22Rv1 (cell line): ENCODE data around the gene FAM177A1.

Experiments used
- ZFX ChIP-seq: fragments of 450-650 bp; IDR thresholded peaks from 2 replicates; pipeline ENCODE4 v1.6.1; 2017; ENCODE audit warnings: antibody characterized with exemption, borderline replicate concordance
- TF ChIP-seq, protein P1 (sequence below): fragments of 450-650 bp; IDR thresholded peaks from 2 replicates; pipeline ENCODE4 v1.5.1; 2017; ENCODE audit warnings: mild to moderate bottlenecking

DNA sequence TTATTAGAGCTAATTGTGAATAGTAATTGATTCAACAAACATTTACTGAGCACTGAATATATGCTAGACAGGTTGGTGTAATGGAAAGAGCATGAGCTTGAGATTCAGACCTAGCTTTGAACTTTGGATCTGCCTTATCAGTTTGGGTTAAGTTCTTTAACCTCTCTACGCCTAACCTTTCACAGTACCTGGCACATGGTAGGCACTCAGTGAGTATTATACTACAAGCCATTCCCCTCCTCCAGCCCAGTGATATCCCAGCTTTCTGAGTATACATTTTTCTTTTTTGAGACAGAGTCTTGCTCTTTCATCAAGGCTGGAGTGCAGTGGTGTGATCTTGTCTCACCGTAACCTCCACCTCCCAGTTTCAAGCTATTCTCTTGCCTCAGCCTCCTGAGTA lies 32.0 kb downstream of the FAM177A1 start:
- TF ChIP-seq, protein P1, sequence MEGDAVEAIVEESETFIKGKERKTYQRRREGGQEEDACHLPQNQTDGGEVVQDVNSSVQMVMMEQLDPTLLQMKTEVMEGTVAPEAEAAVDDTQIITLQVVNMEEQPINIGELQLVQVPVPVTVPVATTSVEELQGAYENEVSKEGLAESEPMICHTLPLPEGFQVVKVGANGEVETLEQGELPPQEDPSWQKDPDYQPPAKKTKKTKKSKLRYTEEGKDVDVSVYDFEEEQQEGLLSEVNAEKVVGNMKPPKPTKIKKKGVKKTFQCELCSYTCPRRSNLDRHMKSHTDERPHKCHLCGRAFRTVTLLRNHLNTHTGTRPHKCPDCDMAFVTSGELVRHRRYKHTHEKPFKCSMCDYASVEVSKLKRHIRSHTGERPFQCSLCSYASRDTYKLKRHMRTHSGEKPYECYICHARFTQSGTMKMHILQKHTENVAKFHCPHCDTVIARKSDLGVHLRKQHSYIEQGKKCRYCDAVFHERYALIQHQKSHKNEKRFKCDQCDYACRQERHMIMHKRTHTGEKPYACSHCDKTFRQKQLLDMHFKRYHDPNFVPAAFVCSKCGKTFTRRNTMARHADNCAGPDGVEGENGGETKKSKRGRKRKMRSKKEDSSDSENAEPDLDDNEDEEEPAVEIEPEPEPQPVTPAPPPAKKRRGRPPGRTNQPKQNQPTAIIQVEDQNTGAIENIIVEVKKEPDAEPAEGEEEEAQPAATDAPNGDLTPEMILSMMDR = no peak
- TF ChIP-seq ZFX = no peak
